ENCODE data around the gene KHSRP.
"Not testable (repeated sequence)": the region's sequence is repeated elsewhere in the genome, so short reads cannot be mapped to it uniquely, and the experiment has no call there.

The KHSRP gene

DNA sequence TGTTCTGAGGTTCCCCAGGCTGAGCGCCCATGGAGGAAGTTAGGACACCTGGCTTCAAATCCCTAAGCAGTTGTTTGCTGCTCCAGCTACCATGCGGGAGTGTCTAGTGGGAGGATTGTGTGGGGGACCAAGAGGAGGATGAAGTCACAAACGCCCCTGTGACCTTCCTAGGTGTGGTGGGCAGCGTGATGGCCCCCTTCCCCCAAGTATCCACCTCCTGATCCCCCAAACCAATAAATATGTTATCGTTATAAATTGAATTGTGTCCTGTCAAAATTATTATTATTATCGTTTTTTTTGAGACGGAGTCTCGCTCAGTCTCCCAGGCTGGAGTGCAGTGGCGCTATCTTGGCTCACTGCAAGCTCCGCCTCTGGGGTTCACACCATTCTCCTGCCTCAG, 9.1 kb upstream of the KHSRP start, which contains the start of gene SLC25A41:
Gene SLC25A41 (minus strand): TSS at position 101 of the 400 bp plus-strand sequence. CDS start 70 bp downstream, at position 31.
- no peak for DNase-seq (ENCODE audit: extremely low read depth, insufficient read length)
- Histone ChIP-seq H3K27me3 (replicated peaks; ENCODE audit: control insufficient read depth, insufficient read depth, low read length) (no peaks in the 10 kb centered on the region), H3K4me3 (replicated peaks; ENCODE audit: low read depth, low read length) (no peak within 1 kb of the TSS), H3K36me3 (ENCODE audit: control insufficient read depth, insufficient read depth, low read length) (no peaks in the 10 kb centered on the region)
- TF ChIP-seq, protein P1, sequence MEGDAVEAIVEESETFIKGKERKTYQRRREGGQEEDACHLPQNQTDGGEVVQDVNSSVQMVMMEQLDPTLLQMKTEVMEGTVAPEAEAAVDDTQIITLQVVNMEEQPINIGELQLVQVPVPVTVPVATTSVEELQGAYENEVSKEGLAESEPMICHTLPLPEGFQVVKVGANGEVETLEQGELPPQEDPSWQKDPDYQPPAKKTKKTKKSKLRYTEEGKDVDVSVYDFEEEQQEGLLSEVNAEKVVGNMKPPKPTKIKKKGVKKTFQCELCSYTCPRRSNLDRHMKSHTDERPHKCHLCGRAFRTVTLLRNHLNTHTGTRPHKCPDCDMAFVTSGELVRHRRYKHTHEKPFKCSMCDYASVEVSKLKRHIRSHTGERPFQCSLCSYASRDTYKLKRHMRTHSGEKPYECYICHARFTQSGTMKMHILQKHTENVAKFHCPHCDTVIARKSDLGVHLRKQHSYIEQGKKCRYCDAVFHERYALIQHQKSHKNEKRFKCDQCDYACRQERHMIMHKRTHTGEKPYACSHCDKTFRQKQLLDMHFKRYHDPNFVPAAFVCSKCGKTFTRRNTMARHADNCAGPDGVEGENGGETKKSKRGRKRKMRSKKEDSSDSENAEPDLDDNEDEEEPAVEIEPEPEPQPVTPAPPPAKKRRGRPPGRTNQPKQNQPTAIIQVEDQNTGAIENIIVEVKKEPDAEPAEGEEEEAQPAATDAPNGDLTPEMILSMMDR (IDR thresholded peaks at IDR 0.05; ENCODE audit: insufficient read depth, low read length, poor library complexity, severe bottlenecking): no peak

DNA sequence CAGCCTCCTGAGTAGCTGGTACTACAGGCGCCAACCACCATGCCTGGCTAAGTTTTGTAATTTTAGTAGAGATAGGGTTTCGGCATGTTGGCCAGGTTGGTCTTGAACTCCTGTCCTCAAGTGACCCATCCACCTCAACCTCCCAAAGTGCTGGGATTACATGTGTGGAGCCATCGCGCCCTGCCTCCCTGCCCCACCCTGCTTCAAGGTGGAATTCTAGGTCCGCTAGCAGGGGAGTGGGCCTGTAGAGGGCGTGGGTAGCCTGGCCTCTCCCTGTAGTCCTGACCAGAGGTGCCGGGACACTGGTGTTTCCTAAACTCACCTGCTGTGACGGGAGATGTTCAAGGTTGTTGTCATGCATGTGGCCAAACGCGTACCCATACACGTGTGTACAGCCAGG, 8.6 kb upstream of the KHSRP start:
- Histone ChIP-seq H3K4me3 (replicated peaks; ENCODE audit: low read depth, low read length) (no peak overlapping the region), H3K27me3 (replicated peaks; ENCODE audit: control insufficient read depth, insufficient read depth, low read length) (no peaks in the 10 kb centered on the region), H3K36me3 (ENCODE audit: control insufficient read depth, insufficient read depth, low read length) (no peaks in the 10 kb centered on the region)
- DNase-seq (ENCODE audit: extremely low read depth, insufficient read length): no peak
- TF ChIP-seq, protein P1 (IDR thresholded peaks at IDR 0.05; ENCODE audit: insufficient read depth, low read length, poor library complexity, severe bottlenecking): no peak

DNA sequence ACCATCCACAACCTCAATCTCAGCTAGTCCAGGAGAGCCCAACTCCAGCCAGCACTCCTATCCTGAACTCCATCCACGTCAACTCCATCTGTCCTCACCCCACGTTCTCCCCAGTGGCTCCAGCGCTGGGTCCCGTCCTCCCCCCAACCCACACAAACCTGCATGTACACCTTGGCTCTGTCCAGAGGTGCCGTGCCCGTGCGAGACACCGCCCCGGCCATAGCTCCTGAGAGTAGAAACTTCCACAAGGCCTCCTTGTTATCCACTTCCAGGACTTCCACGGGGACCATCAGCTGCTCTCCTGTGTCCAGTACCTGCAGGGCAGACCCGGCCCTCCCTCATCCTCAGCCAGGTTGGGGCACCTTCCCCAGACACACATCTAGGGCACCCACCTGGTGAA, 7.3 kb upstream of the KHSRP start:
- no peaks in the 10 kb centered on the region for H3K36me3 ChIP-seq (ENCODE audit: control insufficient read depth, insufficient read depth, low read length)
- H3K27me3 ChIP-seq (replicated peaks; ENCODE audit: control insufficient read depth, insufficient read depth, low read length): no peaks in the 10 kb centered on the region
- DNase-seq (ENCODE audit: extremely low read depth, insufficient read length): no peak
- H3K4me3 ChIP-seq (replicated peaks; ENCODE audit: low read depth, low read length): no peak overlapping the region
- TF ChIP-seq, protein P1 (IDR thresholded peaks at IDR 0.05; ENCODE audit: insufficient read depth, low read length, poor library complexity, severe bottlenecking): no peak

GRCh38 chr19:6429419-6430221, 5.0 kb upstream of the KHSRP start:
- TF ChIP-seq, protein P1 (IDR thresholded peaks at IDR 0.05; ENCODE audit: insufficient read depth, low read length, poor library complexity, severe bottlenecking): no peak
- Histone ChIP-seq H3K4me3 (replicated peaks; ENCODE audit: low read depth, low read length) (no peak overlapping the region), H3K27me3 (replicated peaks; ENCODE audit: control insufficient read depth, insufficient read depth, low read length) (no peaks in the 10 kb centered on the region), H3K36me3 (ENCODE audit: control insufficient read depth, insufficient read depth, low read length) (no peaks in the 10 kb centered on the region)
- no peak for DNase-seq (ENCODE audit: extremely low read depth, insufficient read length)

DNA sequence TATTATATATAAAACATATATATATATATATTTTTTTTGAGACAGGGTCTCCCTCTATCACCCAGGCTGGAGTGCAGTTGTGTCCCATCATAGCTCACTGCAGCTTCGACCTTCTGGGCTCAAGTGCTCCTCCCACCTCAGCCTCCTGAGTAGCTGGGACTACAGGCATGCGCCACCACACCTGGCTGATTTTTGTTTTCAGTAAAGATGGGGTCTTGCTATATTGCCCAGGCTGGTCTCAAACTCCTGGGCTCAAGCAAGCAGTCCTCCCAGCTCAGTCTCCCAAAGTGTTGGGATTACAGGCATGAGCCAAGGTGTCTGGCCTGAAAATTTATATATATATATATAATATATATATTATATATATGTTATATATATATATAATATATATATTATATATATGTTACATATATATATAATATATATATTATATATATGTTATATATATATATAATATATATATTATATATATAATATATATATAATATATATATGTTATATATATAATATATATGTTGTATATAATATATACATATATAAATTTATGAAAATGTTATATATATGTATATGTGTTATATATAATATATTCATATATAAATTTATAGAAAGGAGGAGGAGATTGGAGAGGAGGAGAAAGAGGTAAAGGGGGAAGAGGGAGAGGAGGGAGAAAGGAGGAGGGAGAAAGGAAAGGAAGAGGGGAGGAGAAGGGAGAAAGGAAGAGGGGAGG, 4.2 kb upstream of the KHSRP start:
- H3K27me3 ChIP-seq (replicated peaks; ENCODE audit: control insufficient read depth, insufficient read depth, low read length); H3K36me3 ChIP-seq (ENCODE audit: control insufficient read depth, insufficient read depth, low read length); H3K4me3 ChIP-seq (replicated peaks; ENCODE audit: low read depth, low read length); DNase-seq (ENCODE audit: extremely low read depth, insufficient read length): not testable (repeated sequence)

DNA sequence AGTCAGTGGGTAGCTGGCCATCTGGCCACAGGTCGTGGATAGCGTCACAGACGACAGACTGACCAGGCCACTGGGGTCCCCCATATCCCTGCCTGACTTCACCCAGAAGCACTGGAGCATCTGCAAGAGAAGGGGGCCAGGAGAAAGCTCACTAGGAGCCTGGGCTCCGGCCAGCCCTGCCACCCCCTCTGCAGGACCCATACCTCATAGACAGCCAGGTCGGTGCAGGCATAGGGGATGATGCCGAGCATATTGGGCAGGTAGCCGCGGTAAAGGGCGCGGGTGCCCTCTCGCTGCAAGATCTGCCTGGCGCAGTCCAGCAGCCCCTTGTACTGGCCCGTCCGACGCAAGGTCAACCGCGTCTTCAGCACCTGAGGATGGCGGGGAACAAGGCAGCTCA, 2.5 kb upstream of the KHSRP start:
- TF ChIP-seq, protein P1 (IDR thresholded peaks at IDR 0.05; ENCODE audit: insufficient read depth, low read length, poor library complexity, severe bottlenecking): no peak
- H3K36me3 ChIP-seq (ENCODE audit: control insufficient read depth, insufficient read depth, low read length): no peaks in the 10 kb centered on the region; the same call in none of the 2 replicates

More for the DNA sequence above, 2.5 kb upstream of the KHSRP start:
- DNase-seq (ENCODE audit: extremely low read depth, insufficient read length): no peak
- H3K27me3 ChIP-seq (replicated peaks; ENCODE audit: control insufficient read depth, insufficient read depth, low read length): no peaks in the 10 kb centered on the region
- no peak overlapping the region for H3K4me3 ChIP-seq (replicated peaks; ENCODE audit: low read depth, low read length)

Measured in GM06990 (cell line).